ENCODE results near the gene STXBP4. TPM values are rescaled to one million over a fixed set of nuclear protein-coding genes. Genes with fewer than 3 reads are reported as not detected.

Gene STXBP4
- total RNA-seq, 1 experiment from 2014 or later: 12.0 TPM

DNA sequence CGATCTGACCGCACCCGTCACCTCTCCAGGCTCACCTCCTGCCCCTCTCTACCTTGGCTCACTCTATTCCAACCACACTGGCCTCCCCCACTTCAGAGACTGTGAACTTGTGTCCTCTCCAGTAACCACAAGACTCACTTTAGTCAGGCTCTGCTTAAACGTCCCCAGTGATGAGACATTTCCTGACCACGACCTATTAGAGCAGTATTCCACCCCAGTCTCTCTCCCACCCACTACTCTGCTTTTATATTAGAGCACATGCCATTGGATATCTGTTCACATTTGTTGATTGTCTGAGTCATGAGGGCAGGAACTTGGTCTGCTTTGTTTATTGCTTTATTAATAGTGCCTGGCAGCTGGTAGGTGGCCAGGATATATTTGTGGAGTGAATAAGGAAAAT lies 20.2 kb upstream of the STXBP4 start:
- BruUV-seq (replicated peaks): no TSS peak
- DNase-seq: peak; percentile 70 to 90
- peak overlapping the region; percentile 63 for H3K27ac ChIP-seq

DNA sequence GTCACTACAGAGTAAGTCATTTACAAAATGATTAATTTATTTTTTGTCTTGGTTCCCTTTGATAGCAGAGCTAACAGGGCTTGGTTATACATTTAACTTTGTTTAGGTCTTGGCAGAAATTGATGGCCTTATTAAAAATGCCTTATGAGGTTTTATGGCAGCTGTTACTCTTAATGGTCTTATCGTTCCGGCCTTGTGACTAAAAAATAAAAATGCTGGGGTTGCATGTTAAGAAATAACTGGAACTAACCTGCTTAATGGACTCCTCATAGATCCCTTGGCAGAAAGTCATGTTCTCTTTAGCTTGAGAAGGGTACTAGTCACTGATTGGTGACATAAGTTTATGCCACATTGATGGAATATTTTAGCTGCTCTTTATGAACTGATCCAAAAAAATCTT lies 18.4 kb upstream of the STXBP4 start:
- TF ChIP-seq, protein P1, sequence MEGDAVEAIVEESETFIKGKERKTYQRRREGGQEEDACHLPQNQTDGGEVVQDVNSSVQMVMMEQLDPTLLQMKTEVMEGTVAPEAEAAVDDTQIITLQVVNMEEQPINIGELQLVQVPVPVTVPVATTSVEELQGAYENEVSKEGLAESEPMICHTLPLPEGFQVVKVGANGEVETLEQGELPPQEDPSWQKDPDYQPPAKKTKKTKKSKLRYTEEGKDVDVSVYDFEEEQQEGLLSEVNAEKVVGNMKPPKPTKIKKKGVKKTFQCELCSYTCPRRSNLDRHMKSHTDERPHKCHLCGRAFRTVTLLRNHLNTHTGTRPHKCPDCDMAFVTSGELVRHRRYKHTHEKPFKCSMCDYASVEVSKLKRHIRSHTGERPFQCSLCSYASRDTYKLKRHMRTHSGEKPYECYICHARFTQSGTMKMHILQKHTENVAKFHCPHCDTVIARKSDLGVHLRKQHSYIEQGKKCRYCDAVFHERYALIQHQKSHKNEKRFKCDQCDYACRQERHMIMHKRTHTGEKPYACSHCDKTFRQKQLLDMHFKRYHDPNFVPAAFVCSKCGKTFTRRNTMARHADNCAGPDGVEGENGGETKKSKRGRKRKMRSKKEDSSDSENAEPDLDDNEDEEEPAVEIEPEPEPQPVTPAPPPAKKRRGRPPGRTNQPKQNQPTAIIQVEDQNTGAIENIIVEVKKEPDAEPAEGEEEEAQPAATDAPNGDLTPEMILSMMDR (conservative IDR thresholded peaks at IDR 0.05): no peak
- no peak for TF ChIP-seq EZH2 (IDR thresholded peaks at IDR 0.05; ENCODE audit: low read depth)
- H3K79me2 ChIP-seq (ENCODE audit: low read depth): no peaks in the 10 kb centered on the region
- ChIA-PET POLR2A (ENCODE audit: unreplicated experiment) (no interaction called here), CTCF (no interaction called here)
- no peaks in the 10 kb centered on the region; the same call in 1 of the 2 replicates for H3K9me3 ChIP-seq (ENCODE audit: insufficient read depth, low read depth)
- H2AFZ ChIP-seq: no peak overlapping the region
- H4K20me1 ChIP-seq (ENCODE audit: insufficient read depth): no peaks in the 10 kb centered on the region
- no peaks in the 10 kb centered on the region for H3K9me2 ChIP-seq (ENCODE audit: insufficient read depth)
- H3K4me3 ChIP-seq: no peak overlapping the region
- H3K36me3 ChIP-seq (ENCODE audit: low read depth): peaks cover 58% of the 10 kb centered on the region
- no peak overlapping the region for H3K27ac ChIP-seq
- no peak for DNase-seq
- H3K4me1 ChIP-seq (replicated peaks; ENCODE audit: insufficient read depth): peaks cover 29% of the 10 kb centered on the region
- BruUV-seq (replicated peaks): no TSS peak
- no peak overlapping the region for H3K4me2 ChIP-seq
- intact Hi-C loops (cut with micrococcal nuclease; ENCODE audit: unreplicated experiment): no loop called here
- no peaks in the 10 kb centered on the region for H3K27me3 ChIP-seq (ENCODE audit: insufficient read depth, low read depth)
- peaks cover 28% of the 10 kb centered on the region for H3F3A ChIP-seq (ENCODE audit: insufficient read depth, low read depth)

More for the DNA sequence above, 20.2 kb upstream of the STXBP4 start:
- no peaks in the 10 kb centered on the region for H3K79me2 ChIP-seq (ENCODE audit: low read depth)
- no peak for TF ChIP-seq EZH2 (IDR thresholded peaks at IDR 0.05; ENCODE audit: low read depth)
- TF ChIP-seq, protein P1 (conservative IDR thresholded peaks at IDR 0.05): no peak
- no peaks in the 10 kb centered on the region for H3K9me2 ChIP-seq (ENCODE audit: insufficient read depth)
- peaks cover 28% of the 10 kb centered on the region for H3F3A ChIP-seq (ENCODE audit: insufficient read depth, low read depth)
- H3K4me3 ChIP-seq: no peak overlapping the region
- POLR2A ChIA-PET (ENCODE audit: unreplicated experiment): no interaction called here
- peaks cover 29% of the 10 kb centered on the region for H3K4me1 ChIP-seq (replicated peaks; ENCODE audit: insufficient read depth)
- no peak overlapping the region; the same call in 1 of the 2 replicates for H3K4me2 ChIP-seq
- no peak overlapping the region for H2AFZ ChIP-seq
- no peaks in the 10 kb centered on the region for H4K20me1 ChIP-seq (ENCODE audit: insufficient read depth)
- H3K9me3 ChIP-seq (ENCODE audit: insufficient read depth, low read depth): no peaks in the 10 kb centered on the region; the same call in 1 of the 2 replicates
- CTCF ChIA-PET: no interaction called here
- intact Hi-C loops (cut with micrococcal nuclease; ENCODE audit: unreplicated experiment): no loop called here
- H3K27me3 ChIP-seq (ENCODE audit: insufficient read depth, low read depth): no peaks in the 10 kb centered on the region
- peaks cover 62% of the 10 kb centered on the region for H3K36me3 ChIP-seq (ENCODE audit: low read depth)

DNA sequence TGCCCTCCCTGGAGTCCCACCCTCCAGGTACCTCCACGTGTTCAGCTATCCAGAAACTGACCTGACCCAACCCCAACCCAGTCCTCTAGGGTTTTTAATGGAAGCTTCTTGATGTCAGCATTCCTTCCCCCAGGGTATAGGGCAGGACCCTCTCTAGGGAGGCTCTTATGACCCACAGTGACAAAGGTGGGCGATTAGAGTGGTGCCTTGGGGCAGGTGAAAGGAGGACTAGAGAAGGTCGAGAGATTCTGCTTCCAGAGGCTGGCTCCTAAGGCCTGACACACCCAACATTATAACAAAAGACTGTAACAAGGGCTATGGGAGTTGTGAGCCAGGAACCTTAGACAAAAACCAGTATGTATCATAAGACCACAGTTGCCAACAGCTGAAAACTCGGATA lies 17.3 kb upstream of the STXBP4 start:
- no peak overlapping the region for H2AFZ ChIP-seq
- H4K20me1 ChIP-seq (ENCODE audit: insufficient read depth): no peaks in the 10 kb centered on the region
- H3K9me2 ChIP-seq (ENCODE audit: insufficient read depth): no peaks in the 10 kb centered on the region
- DNase-seq: no peak
- H3K79me2 ChIP-seq (ENCODE audit: low read depth): no peaks in the 10 kb centered on the region
- peaks cover 29% of the 10 kb centered on the region for H3K4me1 ChIP-seq (replicated peaks; ENCODE audit: insufficient read depth)
- TF ChIP-seq EZH2 (IDR thresholded peaks at IDR 0.05; ENCODE audit: low read depth): no peak
- TF ChIP-seq, protein P1 (conservative IDR thresholded peaks at IDR 0.05): no peak
- H3K4me3 ChIP-seq: no peak overlapping the region
- H3K27ac ChIP-seq: no peak overlapping the region
- no peaks in the 10 kb centered on the region; the same call in 1 of the 2 replicates for H3K9me3 ChIP-seq (ENCODE audit: insufficient read depth, low read depth)
- ChIA-PET CTCF (no interaction called here), POLR2A (ENCODE audit: unreplicated experiment) (no interaction called here)
- no peaks in the 10 kb centered on the region for H3K27me3 ChIP-seq (ENCODE audit: insufficient read depth, low read depth)
- H3F3A ChIP-seq (ENCODE audit: insufficient read depth, low read depth): peaks cover 32% of the 10 kb centered on the region
- H3K4me2 ChIP-seq: no peak overlapping the region
- peaks cover 57% of the 10 kb centered on the region for H3K36me3 ChIP-seq (ENCODE audit: low read depth)
- BruUV-seq (replicated peaks): no TSS peak
- intact Hi-C loops (cut with micrococcal nuclease; ENCODE audit: unreplicated experiment): no loop called here
